GM12873 (cell line): ENCODE data around the gene RSAD2.

Experiments
- CTCF ChIP-seq: IDR thresholded peaks from 2 replicates; pipeline ENCODE4 v1.5.1; 2012; ENCODE audit warnings: low read depth, mild to moderate bottlenecking, moderate library complexity, low read length, control low read depth; ENCODE audit not compliant: insufficient read depth; ENCODE audit errors: missing control alignments

RSAD2 gene

DNA sequence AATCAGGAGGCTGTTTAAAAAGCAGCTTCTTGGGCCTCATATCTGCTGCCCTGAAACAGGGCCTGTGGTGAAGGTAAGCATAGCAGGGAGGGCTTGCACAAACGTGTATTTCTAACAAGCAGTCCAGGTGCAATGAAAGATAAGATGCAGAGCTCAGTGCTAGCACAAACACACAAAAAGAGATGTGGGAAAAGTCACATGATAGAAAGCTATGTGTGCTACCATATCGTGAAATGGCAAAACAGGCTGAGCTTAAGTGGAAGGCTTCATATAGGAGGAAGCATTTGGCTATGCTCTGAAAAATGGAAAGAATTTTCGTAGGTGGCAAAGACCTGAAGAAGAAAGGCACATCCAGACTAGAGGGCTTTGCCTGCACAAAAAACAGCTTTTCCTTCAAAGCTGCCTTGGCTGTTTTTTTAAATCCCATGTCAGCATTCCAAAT lies 10.2 kb downstream of the RSAD2 start:
- no peak for TF ChIP-seq CTCF

GRCh38 chr2:6888724-6889123 lies 11.1 kb downstream of the RSAD2 start:
- no peak for TF ChIP-seq CTCF

DNA sequence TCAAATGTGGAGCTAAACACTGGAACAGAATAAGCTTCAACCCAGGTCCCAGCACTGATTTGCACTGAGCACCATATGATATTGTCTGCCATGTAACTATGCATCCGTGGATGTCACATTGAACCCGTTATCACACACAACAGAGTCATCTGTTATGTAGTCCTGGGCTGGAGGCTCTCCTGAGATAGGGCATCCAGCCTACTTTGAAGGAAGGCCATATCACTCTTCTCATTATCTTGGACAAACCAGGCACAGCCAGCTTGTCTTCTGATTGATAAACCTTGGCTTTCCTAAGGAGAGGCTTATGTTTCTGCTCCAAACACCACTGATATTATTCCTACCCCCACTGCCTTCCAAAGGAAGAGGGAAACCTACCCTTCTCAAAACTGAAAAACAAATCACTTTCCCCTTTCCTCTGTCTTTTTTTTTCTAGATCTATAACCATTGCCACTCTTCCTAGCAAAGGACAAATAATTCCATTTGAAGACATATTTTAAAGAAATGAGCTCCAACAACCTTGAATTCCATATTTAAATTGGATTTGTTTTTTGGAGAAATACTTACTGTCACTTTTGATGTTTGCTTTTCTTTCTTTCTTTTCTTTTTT lies 16.4 kb downstream of the RSAD2 start:
- TF ChIP-seq CTCF = no peak

- TF ChIP-seq CTCF = peak; percentile 57
These were observed 19.6 kb downstream of the RSAD2 start for GRCh38 chr2:6896930-6897759.

DNA sequence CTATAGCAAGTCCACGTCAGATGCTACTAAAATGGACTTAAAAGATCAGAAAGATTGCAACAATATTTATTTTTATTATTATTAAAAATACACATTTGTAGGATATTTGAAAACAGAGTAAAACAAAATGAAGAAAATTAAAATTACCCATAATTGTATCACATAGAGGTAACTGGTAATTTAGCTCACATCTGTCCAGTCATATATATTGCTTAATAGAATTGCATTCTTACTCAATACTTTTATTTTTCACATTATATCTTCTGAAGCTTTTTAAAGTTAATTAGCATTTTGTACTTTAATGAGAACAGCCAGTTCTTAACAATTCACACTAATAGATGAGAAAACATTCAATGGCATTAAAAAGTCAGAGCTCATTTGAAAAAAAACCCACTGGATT lies 28.1 kb downstream of the RSAD2 start:
- TF ChIP-seq CTCF = no peak

DNA sequence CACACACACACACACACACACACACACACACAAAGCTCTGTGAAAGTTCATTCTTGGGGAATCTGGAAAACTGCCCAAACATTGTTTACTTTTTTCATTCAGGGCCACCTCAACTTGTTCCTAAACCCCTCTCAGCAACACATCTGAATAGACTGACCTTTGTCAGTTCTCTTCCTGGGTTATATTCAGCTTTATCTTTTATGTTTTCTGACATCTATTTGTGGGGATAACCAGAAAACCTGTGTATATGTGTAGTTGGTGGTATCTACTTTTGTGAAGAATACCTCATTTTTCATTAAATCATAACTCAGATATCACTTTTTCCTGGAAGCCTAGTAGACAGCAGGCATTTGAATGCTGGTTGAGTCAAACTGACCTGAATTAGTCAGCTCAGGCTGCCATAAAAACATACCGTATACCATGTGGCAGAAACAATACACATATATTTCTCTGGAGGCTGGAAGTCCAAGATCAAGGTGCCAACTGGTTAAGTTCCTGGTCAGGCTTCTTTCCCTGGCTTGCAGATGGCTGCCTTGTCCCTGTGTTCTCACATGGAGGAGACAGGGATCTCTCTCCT lies 28.7 kb downstream of the RSAD2 start:
- TF ChIP-seq CTCF = no peak

DNA sequence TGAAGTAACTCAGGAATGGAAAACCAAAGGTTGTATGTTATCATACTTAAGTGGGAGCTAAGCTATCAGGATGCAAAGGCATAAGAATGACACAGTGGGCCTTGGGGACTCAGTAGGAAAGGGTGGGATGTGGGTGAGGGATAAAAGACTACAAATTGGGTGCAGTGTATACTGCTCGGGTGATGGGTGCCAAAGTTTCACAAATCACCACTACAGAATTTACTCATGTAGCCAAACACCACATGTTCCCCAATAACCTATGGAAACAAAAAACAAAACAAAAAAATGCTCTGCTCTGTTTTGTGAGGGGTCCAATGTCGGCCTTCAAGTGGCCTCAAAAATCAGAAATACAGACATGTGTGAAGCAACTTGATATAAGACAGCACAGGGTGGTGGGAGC lies 30.7 kb downstream of the RSAD2 start:
- no peak for TF ChIP-seq CTCF
